Subcutaneous adipose tissue (tissue), 4 donors: ENCODE data around the gene ZSCAN26. TPM values are rescaled to one million over a fixed set of nuclear protein-coding genes. Genes with fewer than 3 reads are reported as not detected.

Experiments
- CTCF ChIP-seq: fragments of 450-650 bp; IDR thresholded peaks from one replicate; pipeline ENCODE4 v1.5.1; 2016; ENCODE audit warnings: low read depth, mild to moderate bottlenecking, control low read depth, antibody characterized with exemption, moderate library complexity
- total RNA-seq, 4 donors: library from RNA; depleted of rRNA; stranded (reverse); fragments of >200 nt; gene quantifications; one replicate each; pipeline ENCODE4 v1.1.0, GENCODE V29; 2016

Gene ZSCAN26
- total RNA-seq, 4 donors from 2014 or later: 14.7 to 27.5 (median 20.7) TPM

GRCh38 chr6:28248916-28249315 lies 18.0 kb upstream of the ZSCAN26 start:
- no peak for TF ChIP-seq CTCF

GRCh38 chr6:28250747-28251146 lies 16.2 kb upstream of the ZSCAN26 start:
- no peak for TF ChIP-seq CTCF

GRCh38 chr6:28251661-28252008 lies 15.3 kb upstream of the ZSCAN26 start:
- TF ChIP-seq CTCF: no peak

- TF ChIP-seq CTCF: no peak
Measured at GRCh38 chr6:28252009-28252975, 14.7 kb upstream of the ZSCAN26 start, which contains the start of gene ZKSCAN4. TSS of gene ZKSCAN4 (minus strand) at chr6:28252269. CDS start at chr6:28251980, 289 bp downstream.

- TF ChIP-seq CTCF: no peak
Measured at GRCh38 chr6:28254121-28254519, 12.8 kb upstream of the ZSCAN26 start.

- no peak for TF ChIP-seq CTCF
Measured at GRCh38 chr6:28257042-28257441, 9.9 kb upstream of the ZSCAN26 start.

- no peak for TF ChIP-seq CTCF
Measured at GRCh38 chr6:28258877-28259777, 7.8 kb upstream of the ZSCAN26 start, which contains the start of gene NKAPL. TSS of gene NKAPL (plus strand) at chr6:28259297. CDS start at chr6:28259372, 75 bp downstream.
